NAMALWA (cell line): ENCODE results near the gene C6orf15.

Experiments
- DNase-seq: peaks from one replicate; pipeline ENCODE4 v3.0.0-alpha.2; 2015; ENCODE audit warnings: low spot score

Gene C6orf15

DNA sequence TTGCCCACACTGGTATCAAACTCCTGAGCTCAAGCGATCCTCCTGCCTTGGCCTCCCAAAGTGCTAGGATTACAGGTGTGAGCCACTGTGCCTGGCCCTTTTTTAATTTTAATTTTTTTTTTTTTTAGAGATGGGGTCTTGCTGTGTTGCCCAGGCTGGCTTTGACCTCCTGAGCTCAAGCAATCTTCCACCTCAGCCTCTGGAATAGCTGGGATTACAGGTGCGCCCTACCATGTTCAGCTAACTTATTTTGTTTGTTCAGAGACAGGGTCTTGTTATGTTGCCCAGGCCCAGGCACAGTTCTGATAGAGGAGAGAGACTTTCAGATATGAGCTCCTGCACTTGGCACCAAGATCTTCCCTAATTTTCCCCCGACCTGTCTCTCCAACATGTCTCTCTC, 18.4 kb upstream of the C6orf15 start:
- DNase-seq = no peak

DNA sequence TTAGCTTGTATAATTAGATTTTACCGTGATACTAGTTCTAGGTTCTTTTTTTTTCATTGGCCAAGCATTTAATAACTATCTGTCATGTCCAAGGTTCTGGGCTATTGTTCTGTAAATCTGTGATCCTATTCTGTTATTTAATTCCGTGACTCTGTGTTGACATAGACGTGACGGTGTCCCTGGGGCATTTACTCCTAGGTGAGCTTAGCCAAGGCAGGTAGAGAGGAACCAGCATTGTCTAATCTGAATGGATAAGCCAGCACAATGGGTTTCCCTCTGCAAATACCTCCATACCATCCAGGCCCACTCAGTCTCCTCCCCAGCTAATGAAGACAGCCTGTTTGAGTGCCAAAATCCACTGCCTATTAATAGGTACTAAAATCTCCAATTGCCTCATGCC, 16.8 kb upstream of the C6orf15 start:
- no peak for DNase-seq

DNA sequence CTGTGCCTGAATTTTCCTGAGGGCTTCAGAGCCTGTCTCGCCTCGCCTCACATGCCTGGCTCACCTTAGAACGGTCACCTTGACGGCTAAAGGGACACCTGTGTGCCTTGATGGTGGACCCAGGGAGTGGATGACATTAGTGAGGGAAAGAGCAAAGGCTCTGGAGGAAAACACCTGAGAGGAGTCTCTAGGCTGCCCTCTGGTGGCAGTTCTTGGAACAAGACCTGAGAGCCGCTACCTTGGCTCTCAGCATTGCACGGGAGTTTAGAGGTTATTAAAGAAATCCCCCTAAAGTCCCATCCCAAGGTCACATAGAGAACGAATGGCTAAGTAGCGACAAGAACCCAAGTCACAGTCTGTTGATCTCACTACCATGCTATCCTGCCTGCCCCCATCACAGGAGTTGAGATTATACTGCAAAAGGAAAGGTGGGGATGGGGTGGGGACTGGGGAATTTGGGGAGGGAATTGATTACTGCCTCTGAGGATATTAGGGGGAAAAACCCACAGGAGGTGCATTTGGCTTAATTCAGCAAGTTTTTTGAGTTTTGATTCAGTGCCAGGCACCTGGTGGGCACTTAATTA, 15.8 kb upstream of the C6orf15 start:
- peak; percentile 74 for DNase-seq

DNA sequence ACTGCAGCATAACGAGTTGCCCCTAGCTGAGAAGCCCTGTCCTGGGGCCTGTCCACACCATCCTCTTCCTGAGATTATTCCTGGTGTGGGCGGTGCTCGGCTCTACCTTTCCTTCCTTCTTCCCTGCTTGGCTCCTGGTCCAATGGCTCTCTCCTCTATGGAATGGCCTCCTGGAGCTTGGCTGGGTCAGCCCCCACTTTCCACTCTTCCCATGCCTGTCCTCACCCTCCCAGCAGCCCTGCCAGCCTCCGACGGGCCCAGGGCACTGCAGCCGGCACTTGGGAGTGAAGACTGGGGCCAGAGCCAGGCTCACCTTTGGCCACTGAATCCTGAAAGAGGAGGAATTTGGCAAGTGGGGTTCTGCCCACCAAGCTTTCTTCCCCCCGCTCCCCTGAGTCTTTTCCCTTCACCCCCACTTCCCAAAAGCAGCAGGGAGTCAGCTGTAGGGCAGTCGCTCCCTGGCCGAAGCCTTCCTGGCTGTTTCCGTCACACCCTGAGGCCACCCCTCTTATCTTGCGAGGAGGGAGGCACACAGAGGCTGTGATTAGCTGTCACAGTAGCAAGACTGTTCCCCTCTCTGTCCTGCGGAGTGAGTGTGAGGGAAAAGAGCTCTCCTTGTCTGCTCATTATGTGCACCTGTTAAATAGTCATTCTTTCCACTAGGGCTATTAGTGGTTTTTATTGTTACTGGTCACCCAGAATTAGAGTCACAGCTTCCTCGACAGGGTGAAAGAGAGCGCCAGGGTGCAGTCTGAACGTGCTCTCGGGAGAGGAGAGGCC, 14.2 kb upstream of the C6orf15 start:
- DNase-seq = peak; percentile 36

DNA sequence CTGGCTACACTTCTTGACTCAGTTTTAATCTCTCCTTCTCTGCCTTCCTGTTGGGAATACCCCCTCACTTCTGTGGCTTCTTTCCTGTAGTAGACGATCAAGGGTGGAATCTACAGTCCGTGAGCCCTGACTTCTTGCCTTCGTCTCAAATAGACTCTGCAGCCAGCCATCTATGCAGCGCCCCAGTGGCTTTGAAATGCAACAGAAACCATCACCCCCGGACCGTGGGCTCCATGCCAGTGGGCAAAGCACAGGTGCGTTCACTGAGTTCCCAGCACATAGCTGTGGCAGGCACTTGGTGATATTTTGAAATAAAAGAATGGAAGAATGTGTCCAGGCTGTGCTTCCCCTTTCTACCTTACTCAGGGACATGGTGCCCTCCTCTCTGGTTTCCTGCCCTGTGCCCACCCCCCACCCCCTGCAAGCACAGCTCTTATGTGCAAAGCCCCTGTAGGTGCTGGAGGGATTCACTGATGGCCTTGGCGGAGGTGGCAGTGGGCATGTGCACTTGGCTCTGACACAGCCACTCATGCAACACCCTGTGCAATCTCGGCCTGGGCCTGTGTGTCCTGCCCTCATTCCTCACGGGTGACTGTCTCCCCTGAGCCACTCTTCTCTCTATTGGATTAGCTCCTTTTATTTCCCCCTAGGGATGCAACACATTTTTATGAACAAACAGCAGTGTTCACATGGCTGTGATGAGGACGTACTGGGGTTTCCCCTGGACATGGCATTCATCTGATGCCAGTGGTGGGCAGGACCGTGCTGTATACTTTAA, 13.4 kb upstream of the C6orf15 start:
- no peak for DNase-seq

DNA sequence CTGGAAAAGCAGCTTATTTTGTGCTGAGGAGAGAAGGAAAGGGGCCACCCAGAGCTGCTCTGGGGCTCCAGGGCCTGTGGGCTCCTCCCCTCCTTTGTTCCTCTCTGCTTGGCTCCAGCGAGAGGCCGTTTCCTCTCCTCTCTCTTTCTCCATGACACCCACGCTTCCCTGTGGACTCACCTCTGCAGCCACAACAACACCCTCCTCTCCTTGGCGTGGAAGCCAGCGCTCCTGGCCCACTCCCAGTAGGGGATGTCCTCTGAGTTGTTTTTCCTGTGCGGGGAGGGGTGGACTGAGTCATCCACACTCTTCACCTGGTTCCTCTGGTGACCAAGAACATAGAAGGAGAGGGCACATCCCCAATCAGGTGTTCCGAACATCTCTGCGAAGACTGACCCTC, 12.8 kb upstream of the C6orf15 start:
- no peak for DNase-seq

DNA sequence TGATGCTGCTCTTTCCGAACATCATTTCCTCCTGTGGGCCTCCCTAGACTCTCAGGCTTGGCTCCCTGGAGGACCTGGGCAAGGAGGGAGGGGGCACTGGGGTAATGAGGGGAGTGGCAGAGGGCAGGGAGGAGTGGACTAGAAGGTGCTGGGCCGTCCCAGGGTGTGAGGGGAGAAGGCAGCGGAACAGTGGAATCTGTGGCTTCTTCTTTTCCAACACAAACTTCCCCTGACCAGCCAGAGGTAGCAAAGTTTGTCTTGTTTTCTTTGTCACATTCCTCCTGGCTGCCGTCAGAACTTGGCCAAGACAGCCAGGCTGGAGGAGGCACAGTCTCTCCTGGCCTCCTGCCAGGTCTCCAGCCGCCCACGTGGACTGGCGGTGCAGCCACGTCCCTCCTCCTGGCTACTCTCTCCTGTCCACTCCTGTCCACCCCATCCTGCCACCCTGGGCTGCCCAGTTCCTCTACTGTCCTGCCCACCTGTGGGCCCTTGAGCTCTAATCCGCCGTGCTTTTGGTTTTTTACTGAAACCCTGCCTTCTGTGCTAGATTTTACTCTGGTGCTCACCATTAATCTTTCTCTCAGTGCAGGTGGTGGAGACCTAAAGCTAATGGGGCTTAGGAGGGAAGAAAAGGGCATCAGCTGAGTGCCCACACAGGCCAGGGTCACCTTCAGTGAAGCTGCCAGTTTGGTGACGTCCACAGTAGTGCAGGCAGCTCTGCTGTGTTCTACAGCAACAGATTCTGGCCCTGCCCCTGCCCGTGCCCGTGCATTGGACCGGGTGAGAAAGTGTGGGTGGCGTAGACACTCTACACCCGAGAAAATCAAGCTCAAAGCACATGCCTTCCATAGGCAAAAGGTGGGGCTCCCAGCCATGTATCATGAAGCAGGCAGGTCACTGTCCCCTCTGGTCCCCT, 10.7 kb upstream of the C6orf15 start:
- no peak for DNase-seq

DNA sequence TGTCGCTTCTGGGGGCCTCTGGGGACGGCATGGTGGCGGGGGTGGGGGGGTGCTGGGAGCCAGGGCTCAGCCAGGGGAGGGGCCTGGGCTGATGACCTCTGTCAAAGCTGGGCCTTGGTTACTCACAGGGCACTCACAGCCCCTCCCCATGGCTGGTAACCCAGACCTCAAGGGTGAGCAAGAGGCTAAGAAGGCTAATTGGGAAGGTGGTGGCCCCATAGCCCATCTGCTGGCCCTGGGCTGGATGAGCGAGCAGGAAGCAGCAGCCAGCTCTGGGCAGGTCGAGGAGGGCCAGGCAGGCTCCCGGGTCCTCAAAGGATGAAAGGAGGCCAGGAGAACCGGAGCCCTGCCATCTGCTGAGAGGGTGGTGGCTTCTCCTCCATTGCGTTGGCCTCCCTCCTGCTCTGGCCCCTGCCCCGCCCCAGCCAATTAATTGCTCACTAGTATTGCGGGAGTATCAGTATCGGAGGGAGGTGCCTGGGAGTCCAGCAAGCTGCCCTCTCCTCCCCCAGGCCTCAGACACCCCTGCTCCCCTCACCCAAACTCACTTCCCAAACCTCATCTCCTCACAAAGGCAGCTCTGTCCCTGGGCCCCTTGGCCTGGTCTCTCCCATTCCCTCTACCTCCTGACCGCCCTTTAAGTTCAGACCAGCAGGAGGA, 8.9 kb upstream of the C6orf15 start:
- DNase-seq = no peak

DNA sequence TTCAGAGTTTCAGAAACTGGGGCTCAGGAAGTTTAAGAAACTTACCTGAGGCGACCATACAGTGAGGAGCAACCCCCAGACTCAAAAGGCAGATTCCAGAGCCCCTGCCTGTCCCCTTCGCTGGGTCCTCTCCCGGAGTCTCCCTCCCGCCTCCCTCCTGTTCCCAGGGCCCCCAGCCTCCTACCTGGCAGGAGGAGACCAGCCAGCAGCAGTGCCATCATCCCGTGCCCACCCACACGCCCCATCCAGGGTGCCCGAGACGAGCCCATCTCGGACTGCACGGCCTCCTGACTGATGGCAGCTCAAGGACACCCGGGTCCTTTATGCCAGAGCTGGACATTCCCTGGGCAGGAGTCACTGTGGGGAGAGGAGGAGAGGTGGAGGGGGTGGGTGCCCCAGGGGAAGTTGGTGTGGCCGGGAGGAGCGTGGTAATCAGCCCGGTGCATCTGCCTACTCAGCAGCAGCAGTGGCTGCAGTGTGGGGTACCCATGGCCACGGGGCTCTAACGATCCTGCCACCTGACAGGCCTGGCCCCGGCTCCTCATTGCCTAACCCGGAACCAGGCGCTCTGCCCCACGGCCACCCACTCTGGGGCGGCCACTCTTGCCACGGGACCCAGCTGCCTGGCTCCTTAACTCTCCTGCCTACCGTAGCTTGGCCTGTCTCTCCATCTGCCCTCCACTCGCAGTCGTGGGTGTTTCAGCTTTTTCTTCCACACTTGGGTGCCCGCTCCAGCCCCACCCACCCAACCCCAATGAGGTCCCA, 8.0 kb upstream of the C6orf15 start, which contains the start of gene CDSN:
Gene CDSN, minus strand, starts transcription at position 296 of the 765 bp plus-strand sequence. Its CDS starts 27 bp downstream, at position 269.
- DNase-seq = no peak

DNA sequence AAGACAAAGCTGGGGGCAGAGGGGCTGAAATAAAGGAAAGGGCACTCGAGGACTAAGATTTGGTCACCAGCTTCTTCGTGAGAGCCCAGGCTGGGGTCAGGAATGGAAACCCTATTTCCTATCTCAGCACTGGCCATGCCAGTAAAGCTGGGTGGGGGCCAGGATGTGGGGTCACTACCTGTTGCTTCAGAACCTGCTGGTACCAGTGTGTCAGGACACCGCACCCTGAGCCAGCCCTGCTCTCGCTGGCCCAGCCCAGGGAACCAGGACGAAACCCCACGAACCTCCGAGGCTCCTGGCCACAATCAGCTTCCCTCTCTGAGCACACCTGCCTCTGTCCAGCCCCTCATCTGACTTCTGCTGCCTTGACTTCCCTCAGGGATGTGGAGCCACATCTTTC, 5.8 kb upstream of the C6orf15 start:
- DNase-seq = no peak

DNA sequence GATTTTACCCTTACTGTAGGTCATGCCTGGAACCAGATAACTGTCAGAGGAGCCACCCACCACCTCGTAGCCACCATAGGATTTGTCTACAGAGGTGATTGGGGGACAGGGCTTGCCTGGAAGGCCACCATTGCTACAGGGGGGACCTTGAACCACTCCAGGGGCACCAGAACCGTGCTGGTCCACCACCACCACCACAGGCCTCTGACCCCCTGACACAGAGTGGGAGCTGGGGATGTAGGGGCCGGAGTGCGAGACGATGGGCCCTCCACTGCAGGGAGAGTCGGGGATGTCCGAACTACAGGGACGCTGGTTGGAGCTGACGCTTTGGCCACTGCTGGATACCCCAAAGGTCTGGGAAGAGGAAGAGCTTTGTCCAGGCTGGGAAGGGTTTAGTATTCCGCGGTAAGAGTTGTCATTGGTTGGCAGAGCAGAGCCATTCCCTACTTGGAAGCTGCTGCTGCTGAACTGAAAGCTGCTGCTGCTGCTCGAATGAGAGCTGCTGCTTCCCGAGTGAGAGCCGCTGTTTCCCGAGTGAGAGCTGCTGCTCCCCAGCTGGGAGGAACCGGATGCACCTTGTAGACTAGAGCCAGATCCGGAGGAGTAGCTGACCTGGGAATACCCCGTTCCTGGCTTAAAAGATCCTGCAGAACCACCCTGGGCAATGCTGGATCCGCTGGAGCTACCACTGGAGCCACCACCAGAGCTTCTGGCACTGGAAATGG, 4.4 kb upstream of the C6orf15 start:
- DNase-seq = no peak

DNA sequence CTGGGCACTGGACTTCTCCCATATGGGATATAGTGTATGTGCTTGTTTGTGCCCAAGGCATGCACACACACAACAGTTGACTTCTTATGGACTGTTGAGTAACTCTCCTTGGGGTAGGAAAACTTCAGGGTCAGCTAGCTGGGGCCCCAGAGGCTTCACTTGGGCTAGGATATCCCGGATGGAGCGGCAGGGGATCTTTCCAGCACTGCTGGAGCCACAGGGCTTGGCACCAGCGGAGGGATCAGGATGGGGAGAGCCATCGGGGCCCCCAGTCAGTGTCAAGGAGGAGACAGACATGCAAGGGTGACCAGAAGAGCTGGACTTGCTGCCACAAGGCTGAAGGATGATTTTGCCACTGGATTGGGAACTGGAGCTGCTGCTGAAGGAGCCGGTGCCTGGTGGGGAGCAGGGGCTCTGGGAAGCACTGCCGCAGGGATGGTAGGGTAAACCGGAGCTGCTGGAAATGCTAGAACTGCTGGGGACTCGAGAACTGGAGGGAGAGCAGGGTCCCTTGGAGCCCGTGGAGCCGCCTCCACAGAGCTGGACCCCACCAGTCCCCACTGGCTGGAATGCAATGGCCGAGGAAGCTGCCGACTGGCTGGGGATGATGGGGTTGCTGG, 3.7 kb upstream of the C6orf15 start:
- no peak for DNase-seq

DNA sequence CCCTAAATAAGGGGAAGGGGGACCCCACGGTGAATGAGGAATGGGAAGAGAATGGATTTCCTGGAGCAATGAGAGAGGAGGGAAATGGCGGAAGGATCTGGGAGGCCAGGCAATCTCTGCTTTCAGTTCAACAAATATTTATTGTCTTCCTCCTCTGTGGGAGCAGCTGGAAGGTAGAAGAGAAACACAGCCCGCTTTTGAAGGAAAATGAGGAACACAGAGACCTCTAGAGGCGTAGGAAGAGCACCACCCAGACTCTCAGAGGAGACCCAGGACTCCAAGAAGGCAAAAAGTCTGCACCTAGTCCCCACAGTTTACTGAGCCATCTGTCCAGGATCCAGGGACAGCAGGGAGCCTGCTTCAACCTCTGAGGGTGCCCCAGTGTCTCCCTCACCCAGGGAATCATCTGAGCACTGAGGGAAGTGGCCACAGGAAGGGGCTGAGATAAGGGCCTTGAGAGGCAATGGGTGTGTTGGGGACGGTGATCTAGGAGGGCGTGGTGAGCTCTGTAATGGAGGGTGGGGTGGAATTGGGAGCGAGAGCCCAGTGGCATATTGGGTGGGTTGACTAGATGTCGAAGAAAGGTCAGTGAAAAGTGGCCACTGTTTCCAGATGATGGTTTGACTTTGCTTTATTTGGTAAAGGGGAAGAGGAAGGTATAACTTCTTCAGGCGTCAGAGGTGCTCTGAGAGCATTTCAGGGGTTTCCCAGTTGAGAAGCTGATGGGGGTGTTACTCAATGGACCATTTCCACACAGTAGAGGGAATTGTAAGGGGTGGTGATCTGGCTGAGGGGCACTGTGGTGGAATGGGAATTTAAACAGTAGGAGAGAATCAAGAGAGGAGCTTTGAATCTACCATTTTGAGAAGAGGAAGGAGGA, 2.8 kb upstream of the C6orf15 start:
- peak; percentile 27 for DNase-seq

DNA sequence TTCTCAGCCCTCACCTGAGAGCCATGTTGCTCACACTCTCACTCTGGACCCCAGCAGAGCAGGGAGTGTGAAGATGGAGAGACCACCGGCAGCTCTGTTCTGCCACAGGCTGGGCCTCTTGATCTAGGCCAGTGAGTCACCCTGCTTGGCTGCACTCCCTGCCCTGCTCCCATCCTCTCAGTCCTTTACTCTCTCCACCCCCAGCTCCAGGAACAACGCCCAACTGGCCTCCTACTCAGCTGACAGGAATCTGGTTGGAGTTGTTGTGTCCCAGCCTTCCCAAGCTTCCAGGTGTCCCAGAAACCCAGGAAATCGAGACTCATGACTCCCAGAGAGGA, 2.1 kb upstream of the C6orf15 start, which contains the start of gene PSORS1C1:
Gene PSORS1C1, plus strand, starts transcription at position 260 of the 338 bp plus-strand sequence. CDS start 14,833 bp downstream, outside the sequence.
- no peak for DNase-seq

DNA sequence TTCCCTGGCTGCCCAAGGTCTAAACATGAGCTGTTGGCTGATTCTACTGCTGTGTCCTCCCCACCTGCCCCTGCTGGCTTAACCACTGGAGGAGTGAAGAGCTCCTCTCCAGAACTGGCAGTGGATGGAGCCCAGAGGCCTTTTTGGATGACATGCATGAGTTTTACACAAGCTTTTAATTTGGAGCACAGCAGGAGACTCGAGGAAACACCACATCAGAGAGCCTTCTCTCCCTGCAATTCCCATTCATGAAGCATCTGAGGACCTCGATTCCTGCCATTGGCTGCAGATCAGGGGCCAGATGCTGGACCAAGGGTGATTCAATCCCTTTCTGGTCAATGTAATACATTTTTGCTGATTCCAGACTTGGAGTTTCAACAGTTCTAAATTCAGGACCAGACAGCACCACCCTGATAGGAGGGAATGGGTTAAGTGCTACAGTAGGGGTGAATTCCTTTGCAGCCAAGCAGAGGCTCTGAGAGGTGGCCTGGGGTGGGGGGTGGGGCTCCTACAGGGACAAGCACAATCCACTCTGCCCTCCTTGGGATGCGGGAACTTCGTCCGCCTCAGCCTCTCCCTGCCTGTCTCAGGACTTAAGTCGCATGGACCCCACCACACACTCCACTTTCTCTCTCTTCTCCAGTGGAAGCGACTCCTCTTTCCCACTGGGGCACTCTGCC, 1.6 kb upstream of the C6orf15 start:
- DNase-seq = no peak

DNA sequence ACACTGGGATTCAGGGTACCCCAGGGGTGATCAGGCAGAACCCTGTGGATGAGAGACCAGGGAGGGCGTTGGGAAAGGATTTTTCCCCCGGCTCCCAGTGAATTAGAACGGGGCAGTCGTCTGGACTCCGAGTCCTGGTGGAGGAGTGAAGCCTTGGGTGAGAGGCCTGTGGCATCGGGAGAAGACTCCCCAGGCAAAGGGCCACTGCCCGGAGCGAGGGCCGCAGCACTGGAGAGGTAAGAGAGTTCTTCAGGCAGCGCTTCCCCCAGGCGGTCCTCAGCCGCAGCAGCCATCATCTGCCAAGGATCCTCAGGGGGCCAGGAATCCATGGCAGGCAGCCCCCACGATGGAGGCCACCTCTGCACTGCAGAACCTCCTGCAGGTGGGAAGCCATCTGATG, 663 bp downstream of the C6orf15 start:
- no peak for DNase-seq

DNA sequence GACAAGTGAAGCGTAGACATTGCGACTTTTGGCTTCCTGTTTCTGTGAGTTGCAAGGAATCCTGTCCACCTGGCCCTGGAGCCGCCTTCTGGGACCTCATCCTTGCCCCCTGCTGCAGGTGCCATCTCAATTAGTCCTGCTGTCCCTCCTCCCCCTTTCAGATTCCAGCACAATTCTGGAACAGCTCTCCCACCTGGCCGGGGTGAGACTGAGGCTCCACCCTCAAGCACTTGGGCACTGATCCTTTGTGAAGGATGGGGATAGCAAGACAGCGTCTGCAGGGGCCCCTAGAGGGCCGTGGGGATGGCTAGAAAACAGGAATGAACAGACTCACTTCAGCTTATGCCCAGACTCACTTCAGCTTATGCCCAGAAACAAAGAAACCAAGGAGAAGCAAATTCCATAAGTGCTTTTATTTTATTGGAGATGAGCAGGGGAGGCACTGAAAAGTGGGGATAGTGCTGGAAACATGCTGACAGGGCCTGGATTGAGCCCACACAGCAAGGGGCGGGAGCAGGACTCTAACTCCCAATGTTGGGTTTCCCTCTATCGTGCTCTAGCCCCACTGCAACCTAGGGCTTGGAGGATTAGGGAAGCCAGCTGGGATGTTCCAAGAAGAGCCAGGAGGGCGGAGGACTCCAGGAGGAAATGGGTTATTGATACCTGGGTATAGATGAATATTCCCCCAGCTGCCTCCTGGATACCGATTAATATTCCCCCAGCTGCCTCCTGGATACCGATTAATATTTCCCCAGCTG, 1.4 kb downstream of the C6orf15 start:
- no peak for DNase-seq
